Measurements from ENCODE around the gene TM7SF2.

Gene TM7SF2

DNA sequence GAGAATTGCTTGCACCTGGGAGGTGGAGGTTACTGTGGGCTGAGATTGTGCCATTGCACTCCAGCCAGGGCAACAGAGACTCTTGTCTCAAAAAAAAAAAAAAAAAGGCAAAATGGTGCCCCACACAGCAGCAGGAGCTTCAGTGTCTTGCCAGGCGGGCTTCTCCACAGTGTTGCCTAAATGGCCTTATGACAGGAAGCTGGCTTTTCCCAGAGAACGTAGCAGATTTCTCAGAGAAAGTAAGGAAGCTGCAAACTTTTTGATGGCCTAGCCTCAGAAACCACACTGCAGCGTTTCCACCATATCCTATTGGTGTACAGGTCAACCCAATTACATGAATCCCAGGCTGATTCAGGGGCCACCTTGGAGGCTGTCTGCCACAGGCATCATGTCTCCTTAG is 45.7 kb downstream of the TM7SF2 start:
- no peak for DNase-seq (ENCODE audit: low spot score)

- no peak for DNase-seq (ENCODE audit: low spot score)
Measured at GRCh38 chr11:65159012-65159411, 47.3 kb downstream of the TM7SF2 start.

DNA sequence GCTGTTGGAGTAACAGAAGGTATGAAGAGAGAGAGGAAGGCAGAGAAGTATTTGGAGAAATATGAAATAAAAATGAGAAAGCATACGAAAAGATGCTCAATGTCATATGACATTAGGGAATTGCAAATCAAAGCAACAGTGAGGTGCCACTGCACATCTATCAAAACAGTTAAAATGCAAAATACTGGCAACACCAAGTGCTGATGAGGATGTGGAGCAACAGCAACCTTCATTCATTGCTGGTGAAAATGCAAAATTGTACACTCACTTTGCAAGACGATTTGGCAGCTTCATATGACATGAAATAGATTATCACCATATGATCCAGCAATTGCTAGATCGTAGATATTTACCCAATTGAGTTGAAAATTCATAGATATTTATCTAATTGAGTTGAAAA is 49.0 kb downstream of the TM7SF2 start:
- no peak for DNase-seq (ENCODE audit: low spot score)

DNA sequence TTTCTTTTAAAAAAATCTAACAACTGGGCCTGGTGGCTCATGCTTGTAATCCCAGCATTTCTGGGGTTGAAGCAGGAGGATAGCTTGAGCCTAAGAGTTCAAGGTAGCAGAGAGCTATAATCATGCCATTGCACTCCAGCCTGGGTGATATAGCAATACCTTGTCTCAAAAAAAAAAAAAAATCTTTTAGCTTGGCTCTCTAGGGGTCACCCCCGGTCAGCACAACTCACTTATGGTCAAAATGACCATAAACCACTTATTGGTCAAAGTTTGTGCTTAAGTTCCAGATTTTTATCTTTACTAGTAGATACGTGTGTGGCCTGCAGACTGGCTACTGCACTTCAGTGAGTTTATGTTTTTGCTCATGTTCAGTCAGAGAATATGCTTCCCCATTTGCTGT is 52.0 kb downstream of the TM7SF2 start:
- DNase-seq (ENCODE audit: low spot score), result no peak

Measured in LoVo (cell line).